Left lobe of liver (tissue), 2 donors: Measurements from ENCODE around the gene CCDC120. TPM values are rescaled to one million over a fixed set of nuclear protein-coding genes. Genes with fewer than 3 reads are reported as not detected.

ENCODE experiments used
- ATAC-seq: fragments of 200-7000 bp; cut with Tn5 transposase; one replicate; pipeline ENCODE4 v1.9.1; 2020; ENCODE audit warnings: mild to moderate bottlenecking, moderate library complexity
- DNase-seq: peaks from one replicate; pipeline ENCODE4 v3.0.0-alpha.2; 2020; ENCODE audit warnings: low spot score
- total RNA-seq: library from RNA; stranded (reverse); gene quantifications from one replicate; pipeline ENCODE4 v1.2.1, GENCODE V29; 2021
- donor health status: DM: no; HTN: no; CAD: no; lungs with moderate emphysema.
- donor health status: DM: no; HTN: yes; CAD: no.

The CCDC120 gene
- total RNA-seq: 4.7 TPM

- ATAC-seq: peak; percentile 93
- no peak for DNase-seq
Measured at GRCh38 chrX:49058794-49059193, at the start of gene CCDC120. Gene CCDC120 (plus strand): TSS chrX:49058999. CDS start chrX:49062042, 3,043 bp downstream.

DNA sequence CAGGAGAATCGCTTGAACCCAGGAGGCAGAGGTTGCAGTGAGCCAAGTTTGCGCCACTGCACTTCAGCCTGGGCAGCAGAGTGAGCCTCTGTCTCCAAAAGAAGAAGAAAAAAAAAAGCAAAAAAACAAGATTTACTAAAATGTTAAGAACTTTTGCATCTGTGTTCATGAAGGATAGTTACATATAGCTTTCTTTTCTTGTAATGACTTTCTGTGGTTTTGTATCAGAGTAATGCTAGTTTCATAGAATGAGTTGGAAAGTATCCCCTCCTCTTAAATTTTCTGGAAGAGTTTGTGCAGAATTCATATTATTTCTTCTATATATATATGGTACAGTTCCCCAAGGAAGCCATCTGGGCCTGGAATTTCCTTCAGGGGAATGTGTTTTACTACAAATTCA is 39.7 kb upstream of the CCDC120 start:
- no peak for DNase-seq
- no peak for ATAC-seq

DNA sequence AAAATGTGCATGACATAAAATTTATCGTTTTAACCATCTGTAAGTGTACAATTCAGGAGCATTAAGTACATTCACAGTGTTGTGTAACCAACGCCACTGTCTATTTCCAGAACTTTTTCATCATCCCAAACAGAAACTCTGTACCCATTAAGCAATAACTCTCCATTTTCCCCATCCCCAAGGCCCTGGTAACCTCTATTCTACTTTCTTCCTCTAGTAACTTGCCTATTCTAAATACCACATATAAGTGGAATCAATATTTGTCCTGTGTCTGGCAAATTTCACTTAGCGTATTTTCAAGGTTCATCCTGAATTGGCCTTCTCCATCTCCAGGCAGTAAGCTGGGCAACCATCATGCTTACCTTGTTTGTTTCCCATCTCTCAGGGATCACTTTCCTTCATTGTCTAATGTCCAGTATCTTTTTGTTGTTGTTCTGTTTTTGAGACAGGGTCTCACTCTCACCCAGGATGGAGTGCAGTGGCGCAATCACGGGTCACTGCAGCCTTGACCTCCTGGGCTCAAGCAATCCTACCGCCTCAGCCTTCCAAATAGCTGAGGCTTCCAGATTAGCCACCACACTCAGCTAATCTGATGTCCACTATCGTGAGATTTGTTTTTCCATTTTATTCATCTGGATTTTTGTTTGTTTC is 39.1 kb upstream of the CCDC120 start:
- DNase-seq: peak; percentile 61
- ATAC-seq: peak; percentile 83

GRCh38 chrX:49029876-49030275 is 28.9 kb upstream of the CCDC120 start:
- peak; percentile 29 for ATAC-seq
- DNase-seq: no peak

- ATAC-seq: no peak
- no peak for DNase-seq
Measured at GRCh38 chrX:49030283-49030682, 28.5 kb upstream of the CCDC120 start.

DNA sequence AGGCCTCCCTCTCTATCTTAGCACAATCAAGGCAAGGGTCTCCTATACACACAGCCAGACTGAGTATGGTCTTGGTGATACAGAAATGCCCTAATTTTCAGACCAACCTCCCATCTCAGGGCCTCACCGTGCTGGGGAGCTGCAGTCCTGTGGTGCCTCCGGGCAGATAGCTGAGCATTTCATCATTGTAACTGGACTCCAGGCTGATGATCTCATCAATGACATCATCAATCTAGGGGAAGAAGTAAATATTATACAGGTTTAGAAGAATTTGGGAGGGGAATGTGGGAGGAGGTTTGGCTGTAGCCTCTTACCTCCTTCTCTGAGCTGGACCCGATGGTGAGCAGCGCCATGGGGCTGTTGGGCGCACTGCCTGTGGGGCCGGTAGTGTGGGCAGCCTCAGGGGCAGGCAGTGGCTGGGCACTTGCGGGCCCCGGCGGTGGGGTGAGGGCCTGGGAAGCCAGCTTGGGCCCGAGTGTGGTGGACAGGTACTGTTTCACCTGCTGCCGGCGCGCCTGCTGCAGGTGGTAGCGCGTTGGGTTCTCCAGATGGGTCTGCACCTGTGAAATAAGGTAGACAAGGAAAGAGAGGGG is 20.8 kb upstream of the CCDC120 start:
- DNase-seq (no peak), ATAC-seq (no peak)

- ATAC-seq (peak; percentile 23), DNase-seq (peak; percentile 64)
Measured at GRCh38 chrX:49039598-49040375, 19.0 kb upstream of the CCDC120 start.

DNA sequence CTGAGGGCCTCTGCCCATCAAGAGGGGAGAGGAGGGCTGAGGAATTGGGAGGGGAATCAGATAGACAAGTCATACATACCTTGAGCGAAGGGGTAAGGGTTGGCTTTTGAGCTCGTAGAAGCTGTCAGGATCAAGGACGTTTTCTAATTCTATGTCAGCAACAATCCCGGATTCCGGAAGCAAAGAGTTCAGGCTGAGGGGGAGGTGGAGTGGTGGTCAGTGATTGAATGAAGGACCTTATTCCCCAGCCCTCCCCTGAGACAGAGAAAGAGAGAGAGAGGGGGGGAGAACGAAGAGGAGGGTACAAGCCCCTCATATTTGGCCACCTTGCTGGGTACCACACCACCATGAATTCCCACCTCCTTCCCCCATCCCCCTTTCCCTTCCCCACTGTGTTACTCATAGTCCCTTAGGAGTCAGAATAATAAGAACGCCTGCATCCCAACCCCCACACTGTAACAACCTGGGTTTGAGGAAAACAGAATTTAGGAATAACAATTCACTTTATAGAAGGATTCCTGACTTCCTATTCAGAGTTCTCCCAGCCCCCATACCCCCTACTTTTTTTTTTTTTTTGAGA is 18.3 kb upstream of the CCDC120 start:
- DNase-seq (no peak), ATAC-seq (no peak)

DNA sequence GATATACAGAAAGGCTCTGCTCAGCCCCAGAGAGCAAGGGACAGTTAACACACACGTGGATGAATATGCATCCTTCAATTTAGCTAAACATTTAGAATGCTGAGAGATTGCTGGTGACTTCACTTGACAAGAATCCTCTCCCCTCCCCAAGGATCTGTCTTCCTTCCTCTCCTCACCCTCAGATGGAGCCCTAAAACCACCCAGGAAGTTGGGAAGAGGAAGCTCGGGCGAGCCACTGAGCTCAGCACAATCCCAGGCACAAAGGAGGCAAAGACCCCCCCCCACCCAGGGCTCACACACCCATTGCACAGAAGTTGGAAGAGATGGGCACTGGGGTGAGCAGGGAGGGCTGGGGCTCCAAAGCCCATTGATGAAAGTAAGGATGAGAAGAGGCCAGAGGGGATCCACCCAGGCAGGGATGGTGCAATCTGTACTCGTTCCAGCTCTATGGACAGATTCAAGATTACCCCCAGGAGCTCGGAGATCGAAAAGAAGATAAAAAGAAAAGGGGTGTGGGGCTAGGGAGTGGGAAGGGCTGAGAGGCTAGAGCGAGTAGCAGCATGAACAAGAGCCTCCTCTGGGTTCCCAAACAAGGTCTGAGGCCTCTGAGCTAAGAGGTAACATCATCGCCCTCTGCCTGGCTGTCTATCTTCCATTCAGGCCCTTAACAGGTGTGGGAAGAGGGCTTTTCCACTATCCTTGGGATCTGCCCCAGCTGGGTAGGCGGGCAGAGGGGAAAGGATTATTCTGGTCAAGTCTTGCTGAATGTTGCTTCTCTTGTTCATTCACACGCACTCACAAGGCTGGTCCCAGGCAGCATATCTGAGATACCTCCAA is 16.8 kb upstream of the CCDC120 start:
- no peak for ATAC-seq
- no peak for DNase-seq

GRCh38 chrX:49042581-49043219 is 16.1 kb upstream of the CCDC120 start:
- ATAC-seq (no peak), DNase-seq (peak; percentile 48)

GRCh38 chrX:49043220-49043986 is 15.4 kb upstream of the CCDC120 start, which contains the start of gene TFE3:
Gene TFE3 (minus strand): TSS chrX:49043357. CDS start chrX:49043226, 131 bp downstream.
- ATAC-seq: peak; percentile 82

GRCh38 chrX:49043987-49044281 is 14.9 kb upstream of the CCDC120 start:
- DNase-seq: no peak
- no peak for ATAC-seq

More at GRCh38 chrX:49043220-49043986, 15.4 kb upstream of the CCDC120 start, which contains the start of gene TFE3:
- peak; percentile 97 for DNase-seq

- ATAC-seq (peak; percentile 86), DNase-seq (no peak)
Measured at GRCh38 chrX:49053223-49054072, 5.4 kb upstream of the CCDC120 start.

DNA sequence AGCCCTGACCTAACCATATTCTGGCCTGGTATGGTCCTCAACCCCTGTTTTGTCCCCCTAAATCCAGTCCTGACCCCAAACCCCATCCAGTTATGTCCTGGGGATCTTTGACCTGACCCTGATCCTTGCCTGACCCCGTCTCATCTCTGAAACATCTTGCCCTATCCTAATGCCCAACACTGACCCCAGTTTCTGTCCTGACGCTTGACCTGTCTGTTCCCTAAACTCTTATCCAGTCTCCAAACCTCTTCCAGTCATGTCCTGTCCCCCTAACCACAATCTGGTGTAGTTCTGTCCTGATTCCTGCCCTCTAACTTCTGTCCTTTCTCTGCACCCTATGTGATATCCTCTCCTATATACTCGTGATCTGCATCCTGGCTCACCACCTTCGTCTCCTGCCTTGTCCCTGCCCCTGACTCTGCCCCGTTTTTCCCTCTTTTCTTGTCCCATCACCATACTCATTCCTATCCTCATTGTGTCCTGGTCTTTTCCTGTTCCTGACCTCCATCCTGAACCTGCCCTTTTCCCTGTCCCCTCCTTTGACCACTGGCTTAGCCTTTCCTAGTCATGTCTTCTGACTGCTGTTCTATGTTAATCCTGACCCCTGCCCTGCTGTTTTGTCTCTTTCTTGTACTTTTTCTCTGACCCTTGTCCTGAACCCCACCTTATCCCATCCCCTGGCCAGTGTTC is 4.6 kb upstream of the CCDC120 start:
- ATAC-seq (no peak), DNase-seq (no peak)

GRCh38 chrX:49059201-49059600 is 402 bp downstream of the CCDC120 start:
- peak; percentile 48 for ATAC-seq
- no peak for DNase-seq

GRCh38 chrX:49059681-49060085 is 884 bp downstream of the CCDC120 start:
- ATAC-seq (peak; percentile 56), DNase-seq (no peak)

- ATAC-seq (no peak), DNase-seq (no peak)
Measured at GRCh38 chrX:49060914-49061313, 2.1 kb downstream of the CCDC120 start.

- no peak for DNase-seq
- ATAC-seq: no peak
Measured at GRCh38 chrX:49061490-49061889, 2.7 kb downstream of the CCDC120 start.
